HG03097 (cell line): ENCODE data around the gene MAP7.
"Not testable (repeated sequence)": the region's sequence is repeated elsewhere in the genome, so short reads cannot be mapped to it uniquely, and the experiment has no call there.

Experiments
- ATAC-seq: cut with Tn5 transposase; IDR thresholded peaks from one replicate; pipeline ENCODE4 v1.9.1; 2021; ENCODE audit not compliant: unreplicated experiment, low FRiP score

Gene MAP7

DNA sequence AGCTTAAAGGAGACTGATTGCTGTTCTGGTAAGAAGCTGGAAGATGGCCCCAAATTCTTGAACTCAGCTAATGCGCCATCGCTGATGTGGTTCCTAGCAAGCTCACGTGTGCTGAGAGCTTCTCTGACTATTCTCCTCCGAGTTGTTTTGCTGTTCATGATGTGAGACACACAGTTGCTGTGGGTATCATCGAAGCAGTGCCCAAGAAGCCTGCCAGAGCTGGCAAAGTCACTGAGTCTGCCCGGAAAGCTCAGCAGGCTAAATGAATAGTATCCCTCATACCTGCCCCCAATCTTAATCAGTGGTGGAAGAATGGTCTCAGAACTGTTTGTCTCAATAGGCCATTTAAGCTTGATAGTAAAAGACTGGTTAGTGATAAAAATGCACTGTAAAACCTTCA lies 232.3 kb downstream of the MAP7 start:
- ATAC-seq, result no peak

DNA sequence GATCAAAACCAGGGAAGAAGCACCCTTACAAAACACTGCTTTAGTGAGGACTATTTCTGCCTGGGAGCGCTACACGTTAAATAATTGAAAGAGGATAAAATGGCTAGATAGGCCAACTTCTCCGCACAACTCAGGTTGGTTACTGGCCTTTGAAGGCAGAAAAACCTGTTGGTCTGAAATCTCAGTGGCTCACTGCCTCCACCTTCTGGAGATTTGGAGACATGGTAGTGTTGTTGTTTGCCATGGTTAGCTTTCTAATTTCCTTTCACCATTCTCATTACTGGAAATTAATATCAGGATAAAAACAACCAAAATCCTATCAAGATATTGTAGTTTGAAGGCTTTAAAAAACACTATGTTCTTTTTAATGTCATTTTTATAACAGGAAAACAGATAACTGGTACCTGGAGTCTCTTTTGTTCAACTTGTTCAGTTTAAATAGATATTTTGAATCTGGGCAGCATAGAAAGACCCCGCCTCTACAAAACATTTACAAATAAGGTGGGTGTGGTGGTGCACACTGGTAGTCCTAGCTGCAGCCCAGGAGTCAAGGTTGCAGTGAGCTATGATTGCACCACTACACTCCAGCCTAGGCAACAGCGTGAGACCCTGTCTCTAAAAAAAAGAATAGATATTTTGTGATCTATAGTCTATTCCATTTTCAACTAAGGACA lies 233.1 kb downstream of the MAP7 start:
- no peak for ATAC-seq

- no peak for ATAC-seq
These were observed 234.6 kb downstream of the MAP7 start for GRCh38 chr6:136315594-136315993.

DNA sequence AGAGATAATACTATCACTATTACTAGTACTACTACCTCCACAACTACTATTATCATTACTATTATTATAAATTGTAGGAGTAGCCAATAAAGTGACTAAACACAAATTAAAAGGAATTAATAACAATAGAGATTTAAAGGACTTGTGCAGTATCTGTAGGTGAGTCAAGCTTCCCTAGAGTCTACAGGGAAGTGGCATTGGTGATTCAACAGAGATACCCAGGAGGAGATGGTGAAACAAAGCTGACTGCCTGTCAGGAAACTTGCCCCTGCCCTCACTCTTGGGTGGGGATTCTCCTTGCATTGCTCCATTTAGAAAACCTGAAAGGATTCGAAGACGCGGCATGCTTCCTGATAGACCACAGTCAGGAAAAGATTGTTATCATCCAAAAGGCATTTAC lies 237.2 kb downstream of the MAP7 start:
- no peak for ATAC-seq

DNA sequence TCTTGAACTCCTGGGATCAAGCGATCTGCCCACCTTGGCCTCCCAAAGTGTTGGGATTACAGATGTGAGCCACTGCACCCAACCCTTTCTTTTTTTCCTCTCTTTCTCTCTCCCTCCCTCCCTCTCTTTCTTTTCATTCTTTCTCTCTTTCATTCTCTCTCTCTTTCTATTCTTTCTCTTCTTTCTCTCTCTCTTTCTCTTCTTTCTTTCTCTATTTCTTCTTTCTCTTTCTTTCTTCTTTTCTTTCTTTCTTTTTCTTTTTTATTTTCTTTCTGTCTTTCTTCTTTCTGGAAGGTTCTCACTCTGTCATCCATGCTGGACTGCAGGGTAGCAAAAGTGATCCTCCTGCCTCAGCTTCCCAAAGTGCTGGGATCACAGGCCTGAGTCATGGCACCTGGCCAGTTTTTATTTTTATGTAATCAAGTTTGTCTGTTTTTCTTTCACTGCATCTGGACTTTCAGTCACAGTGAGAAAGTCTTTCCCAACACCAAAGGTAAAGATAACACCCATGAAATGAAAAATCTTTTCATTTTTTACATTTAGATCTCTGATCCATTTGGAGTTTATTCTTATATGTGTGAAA lies 240.4 kb downstream of the MAP7 start:
- no peak for ATAC-seq

DNA sequence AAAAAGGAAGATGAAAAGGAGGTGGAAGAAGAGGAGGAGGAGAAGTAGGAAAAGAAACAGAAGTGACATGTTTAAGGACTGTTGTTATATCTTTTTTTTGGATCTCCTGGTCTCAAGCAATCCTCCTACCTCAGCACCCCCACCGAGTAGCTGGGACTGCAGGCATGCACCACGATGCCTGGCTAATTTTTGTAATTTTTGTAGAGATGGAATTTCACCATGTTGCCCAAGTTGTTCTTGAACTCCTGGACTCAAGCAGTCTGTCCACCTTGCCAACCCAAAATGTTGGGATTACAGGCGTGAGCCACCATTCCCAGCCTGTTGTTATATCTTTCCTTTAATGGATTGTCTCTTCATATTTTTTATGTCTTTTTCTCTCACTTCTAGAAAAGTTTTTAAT lies 241.1 kb downstream of the MAP7 start:
- ATAC-seq, result no peak

- ATAC-seq, result not testable (repeated sequence)
These were observed 241.8 kb downstream of the MAP7 start for GRCh38 chr6:136308469-136308868.

DNA sequence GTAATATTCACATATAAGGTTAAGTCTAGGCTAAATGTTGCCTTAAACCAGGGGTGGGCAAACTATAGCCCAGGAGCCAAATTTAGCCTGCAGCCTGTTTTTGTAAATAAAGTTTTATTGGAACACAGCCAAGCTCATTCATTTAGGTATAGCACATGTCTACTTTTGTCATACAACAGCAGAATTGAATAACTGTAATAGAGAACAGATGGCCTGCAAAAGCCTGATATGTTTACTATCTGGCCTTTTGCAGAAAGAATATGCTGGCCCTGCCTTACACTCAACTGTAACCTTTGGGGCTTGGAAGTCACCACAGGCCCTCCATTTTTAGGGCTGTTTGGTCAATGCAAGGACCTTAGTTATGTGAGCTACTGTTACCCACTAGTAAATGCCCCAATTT lies 242.9 kb downstream of the MAP7 start:
- no peak for ATAC-seq

GRCh38 chr6:136306466-136306865 lies 243.8 kb downstream of the MAP7 start:
- ATAC-seq, result no peak

DNA sequence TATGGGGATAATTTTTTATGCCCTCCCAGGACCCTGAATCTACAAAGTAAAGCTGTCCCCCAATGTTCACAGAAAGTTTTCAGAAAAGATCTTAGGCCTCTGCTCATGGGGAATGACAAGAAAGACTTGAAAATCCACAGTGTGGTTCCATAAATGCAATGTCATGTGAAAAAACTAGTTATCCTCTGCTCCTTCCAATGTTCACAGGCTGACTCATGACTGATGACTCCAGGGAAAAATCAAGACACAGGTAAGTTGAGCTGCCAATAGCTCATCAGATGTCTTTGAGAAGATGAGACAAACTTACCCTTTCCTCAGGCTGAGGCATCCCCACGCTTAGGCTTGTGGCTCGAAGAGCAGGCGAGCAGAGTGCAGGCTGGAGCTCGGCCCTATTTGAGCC lies 245.8 kb downstream of the MAP7 start:
- ATAC-seq, result no peak

DNA sequence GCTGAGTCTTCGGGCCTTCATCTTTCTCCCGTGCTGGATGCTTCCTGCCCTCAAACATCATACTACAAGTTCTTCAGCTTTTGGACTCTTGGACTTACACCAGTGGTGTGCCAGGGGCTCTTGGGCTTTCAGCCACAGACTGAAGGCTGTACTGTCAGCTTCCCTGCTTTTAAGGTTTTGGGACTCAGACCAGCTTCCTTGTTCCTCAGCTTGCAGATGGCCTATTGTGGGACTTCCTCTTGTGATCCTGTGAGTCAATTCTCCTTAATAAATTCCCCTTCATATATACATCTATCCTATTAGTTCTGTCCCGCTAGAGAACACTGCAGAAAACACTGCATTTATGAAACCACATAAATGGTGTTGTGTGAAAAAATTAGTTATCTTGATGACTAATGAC lies 246.7 kb downstream of the MAP7 start:
- ATAC-seq, result no peak

- no peak for ATAC-seq
These were observed 255.6 kb downstream of the MAP7 start for GRCh38 chr6:136294621-136295020.
